GM12872 (cell line): ENCODE measurements around the gene ZNF385B.

ENCODE experiments used
- CTCF ChIP-seq: IDR thresholded peaks from 3 replicates; pipeline ENCODE4 v1.5.1; 2011; ENCODE audit warnings: low read depth, mild to moderate bottlenecking, low read length, moderate library complexity; ENCODE audit not compliant: insufficient read depth

The ZNF385B gene

GRCh38 chr2:179422037-179422643 is 439.3 kb downstream of the ZNF385B start:
- TF ChIP-seq CTCF = peak; percentile 73

- no peak for TF ChIP-seq CTCF
Measured at GRCh38 chr2:179417436-179417949, 443.9 kb downstream of the ZNF385B start.

GRCh38 chr2:179412112-179412511 is 449.3 kb downstream of the ZNF385B start:
- no peak for TF ChIP-seq CTCF

- TF ChIP-seq CTCF = peak; percentile 78
Measured at GRCh38 chr2:179410552-179411356, 450.7 kb downstream of the ZNF385B start.

- no peak for TF ChIP-seq CTCF
Measured at GRCh38 chr2:179403624-179404023, 457.8 kb downstream of the ZNF385B start.

- TF ChIP-seq CTCF = no peak
Measured at GRCh38 chr2:179393481-179393880, 467.9 kb downstream of the ZNF385B start.
